GM21360 (cell line): ENCODE data around the gene ATP2B1.
"Not testable (repeated sequence)": the region's sequence is repeated elsewhere in the genome, so short reads cannot be mapped to it uniquely, and the experiment has no call there.

Experiments used
- ATAC-seq: cut with Tn5 transposase; IDR thresholded peaks from one replicate; pipeline ENCODE4 v1.9.1; 2021; ENCODE audit warnings: mild to moderate bottlenecking, moderate library complexity; ENCODE audit not compliant: unreplicated experiment

The ATP2B1 gene

GRCh38 chr12:89708565-89709156 lies at the start of gene ATP2B1:
Gene ATP2B1 (minus strand): TSS chr12:89708838. CDS start chr12:89655886, 52,952 bp downstream.
- ATAC-seq = peak; percentile 61

DNA sequence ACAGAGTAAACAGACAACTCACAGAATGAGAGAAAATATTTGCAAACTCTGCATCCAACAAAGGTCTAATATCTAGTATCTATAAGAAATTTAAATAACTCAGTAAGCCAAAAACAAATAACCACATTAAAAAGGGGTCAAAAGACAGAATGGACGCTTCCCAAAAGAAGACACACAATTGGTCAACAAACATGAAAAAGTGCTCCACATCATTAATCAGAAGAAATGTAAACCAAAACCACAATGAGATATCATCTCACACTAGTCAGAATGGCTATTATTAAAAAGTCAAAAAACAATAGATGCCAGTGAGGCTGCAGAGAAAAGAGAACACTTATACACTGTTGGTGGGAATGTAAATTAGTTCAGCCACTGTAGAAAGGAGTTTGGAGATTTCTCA lies 49.3 kb upstream of the ATP2B1 start:
- not testable (repeated sequence) for ATAC-seq

GRCh38 chr12:89756585-89757398 lies 48.2 kb upstream of the ATP2B1 start:
- ATAC-seq = peak; percentile 96

- ATAC-seq = peak; percentile 9
Measured at GRCh38 chr12:89756194-89756584, 47.6 kb upstream of the ATP2B1 start.

DNA sequence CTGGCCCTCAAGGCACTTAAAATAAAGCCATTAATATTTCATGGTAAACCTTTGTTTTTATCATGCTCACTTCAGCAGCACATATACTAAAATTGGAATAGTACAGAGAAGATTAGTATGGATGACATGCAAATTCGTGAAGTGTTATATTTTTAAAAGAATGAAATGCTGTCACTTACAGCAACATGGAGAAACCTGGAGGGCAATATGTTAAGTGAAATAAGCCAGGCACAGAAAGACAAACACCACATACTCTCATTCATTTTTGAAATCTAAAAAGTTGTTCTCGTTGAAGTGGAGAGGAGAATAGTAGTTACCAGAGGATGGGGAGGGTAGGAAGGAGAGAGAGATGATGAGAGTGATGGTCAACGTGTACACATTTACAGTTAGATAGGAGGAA lies 45.4 kb upstream of the ATP2B1 start:
- ATAC-seq = no peak

DNA sequence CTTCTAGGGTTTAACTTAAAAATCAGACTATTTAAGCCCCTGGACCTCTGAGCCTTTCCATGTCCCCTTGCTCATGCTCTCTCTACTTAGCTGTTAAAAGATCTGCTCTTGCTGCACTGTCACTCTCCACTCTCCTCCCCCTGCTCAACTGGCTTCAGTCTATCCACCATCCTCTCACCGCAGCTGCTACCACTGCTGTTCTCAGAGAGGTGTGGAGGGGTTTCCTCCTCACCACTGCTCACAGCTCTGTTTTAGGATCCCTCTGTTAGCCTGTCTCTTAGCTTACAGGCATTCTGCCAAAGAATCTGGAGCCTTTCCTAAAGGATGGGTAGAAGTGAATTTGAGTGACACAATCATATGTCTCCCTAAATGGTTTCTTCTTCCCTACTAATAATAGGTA lies 43.7 kb upstream of the ATP2B1 start:
- peak; percentile 34 for ATAC-seq

- ATAC-seq = no peak
Measured at GRCh38 chr12:89750389-89751351, 42.0 kb upstream of the ATP2B1 start.

GRCh38 chr12:89748791-89749190 lies 40.2 kb upstream of the ATP2B1 start:
- no peak for ATAC-seq

DNA sequence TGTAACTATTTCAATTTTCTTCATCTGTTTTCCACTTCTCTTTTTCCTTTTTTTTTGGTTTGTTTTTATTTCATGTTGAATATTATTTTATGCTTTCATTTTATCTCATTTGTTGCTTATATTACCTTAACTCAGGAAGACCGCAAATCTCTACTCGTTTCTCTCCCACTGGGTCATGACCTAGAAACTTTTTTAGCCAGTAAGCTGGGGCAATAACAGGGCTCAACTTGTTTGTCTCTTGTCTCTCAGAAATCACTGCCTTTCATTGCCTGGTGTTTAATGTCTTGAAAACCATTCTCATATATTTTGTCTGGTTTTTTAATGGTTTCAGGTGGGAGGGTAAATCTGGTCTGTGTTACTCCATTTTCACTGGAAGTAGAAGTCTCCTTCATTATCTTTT lies 36.6 kb upstream of the ATP2B1 start:
- no peak for ATAC-seq

DNA sequence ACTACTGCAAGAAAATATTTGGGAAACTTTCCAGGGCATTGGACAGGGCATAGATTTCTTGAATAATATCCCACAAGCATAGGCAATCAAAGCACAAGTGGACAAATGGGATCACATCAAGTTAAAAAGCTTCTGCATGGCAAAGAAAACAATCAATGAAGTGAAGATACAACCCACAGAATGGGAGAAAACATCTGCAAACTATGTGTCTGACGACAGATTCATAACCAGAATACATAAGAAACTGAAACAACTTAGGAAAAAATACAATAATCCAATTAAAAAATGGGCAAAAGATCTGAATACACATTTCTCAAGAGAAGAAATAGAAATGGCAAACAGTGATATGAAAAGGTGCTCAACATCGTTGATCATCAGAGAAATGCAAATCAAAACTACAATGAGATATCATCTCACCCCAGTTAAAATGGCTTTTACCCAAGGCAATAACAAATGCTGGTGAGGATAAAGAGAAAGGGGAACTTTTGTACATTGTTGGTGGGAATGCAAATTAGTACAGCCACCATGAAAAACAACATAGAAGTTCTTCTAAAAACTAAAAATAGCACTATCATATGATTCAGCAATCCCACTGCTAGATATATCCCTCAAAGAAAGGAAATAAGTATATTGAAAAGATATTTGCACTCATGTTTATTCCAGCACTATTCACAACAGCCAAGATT lies 33.8 kb upstream of the ATP2B1 start:
- no peak for ATAC-seq

DNA sequence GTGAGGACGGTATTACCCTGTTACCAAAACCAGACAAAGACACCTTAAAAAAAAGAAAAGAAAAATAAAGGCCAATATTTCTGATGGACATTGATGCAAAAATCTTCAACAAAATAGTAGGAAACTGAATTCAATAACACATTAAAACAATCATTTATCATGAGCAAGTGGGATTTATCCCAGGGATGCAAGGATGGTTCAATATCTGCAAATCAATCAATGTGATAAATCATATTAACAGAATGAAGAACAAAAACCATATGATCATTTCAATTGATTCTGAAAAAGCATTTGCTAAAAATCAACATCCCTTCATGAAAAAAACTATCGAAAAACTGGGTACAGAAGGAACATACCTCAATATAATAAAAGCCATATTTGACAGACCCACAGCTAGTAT lies 32.3 kb upstream of the ATP2B1 start:
- ATAC-seq = no peak

- no peak for ATAC-seq
Measured at GRCh38 chr12:89736995-89737394, 28.4 kb upstream of the ATP2B1 start.

DNA sequence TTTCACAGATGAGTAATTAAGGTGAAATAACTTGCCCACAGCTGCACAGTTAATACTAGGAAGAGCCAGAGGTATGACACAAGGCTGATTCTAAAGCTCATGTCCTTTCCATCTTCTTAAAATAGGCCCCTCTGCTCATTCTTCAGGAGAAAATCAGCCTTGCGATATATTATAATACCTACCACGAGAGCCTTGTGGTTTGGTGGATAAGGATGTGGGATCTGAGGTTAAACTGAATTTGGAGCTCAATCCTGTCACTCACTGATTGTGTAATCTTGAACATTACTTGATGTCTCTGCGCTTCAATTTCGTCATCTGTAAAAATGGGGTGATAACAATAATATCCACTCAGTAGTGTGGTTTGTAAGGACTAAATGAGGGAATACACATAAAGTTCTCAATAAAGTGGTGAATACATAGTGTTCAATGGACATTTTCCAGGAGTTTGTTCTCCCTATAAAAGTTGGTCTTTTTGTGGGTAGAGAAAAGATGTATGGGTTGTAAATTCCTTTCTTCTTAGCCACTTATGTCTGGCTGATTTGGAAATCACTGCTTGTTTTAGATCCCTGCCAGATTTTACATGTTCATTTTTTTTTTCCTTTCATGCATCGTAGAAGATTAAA lies 25.1 kb upstream of the ATP2B1 start:
- ATAC-seq = no peak

GRCh38 chr12:89732522-89732921 lies 23.9 kb upstream of the ATP2B1 start:
- ATAC-seq = no peak

DNA sequence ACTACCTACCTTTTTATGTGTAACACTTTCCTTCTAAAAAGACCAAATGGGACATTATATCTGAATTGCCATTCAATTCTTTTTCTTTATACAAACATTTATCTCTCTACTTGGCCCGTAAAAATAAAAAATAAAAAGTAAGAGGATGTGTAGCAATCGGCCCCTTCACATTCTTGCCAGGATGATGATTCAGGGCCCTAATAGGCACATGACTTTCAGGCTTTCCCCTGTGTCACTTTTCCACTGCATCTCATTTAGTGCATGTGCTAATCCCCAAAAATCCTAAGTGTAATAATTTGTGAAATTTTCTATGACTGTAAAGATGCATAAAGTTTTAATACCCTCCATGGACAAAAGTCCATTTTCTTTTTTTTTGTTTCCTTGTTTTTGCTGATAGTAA lies 23.0 kb upstream of the ATP2B1 start:
- no peak for ATAC-seq

DNA sequence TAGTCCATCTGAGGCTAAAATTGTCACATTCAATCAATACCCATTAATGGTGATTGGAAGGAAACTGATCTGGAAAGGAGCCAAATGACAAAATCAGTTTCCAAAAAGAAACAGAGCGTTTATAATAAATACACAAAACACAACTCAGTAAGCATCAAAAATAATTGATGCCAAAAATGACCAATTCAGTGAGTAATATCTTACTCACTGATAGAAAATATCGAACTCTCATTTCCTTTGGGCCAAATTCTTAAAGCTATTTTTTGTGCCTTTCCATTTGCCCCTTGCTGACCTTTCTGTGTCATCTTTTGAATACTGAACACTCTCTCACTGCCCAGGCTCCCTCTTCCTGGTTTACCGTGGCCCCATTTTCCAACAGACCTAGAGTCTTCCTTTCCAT lies 22.5 kb upstream of the ATP2B1 start:
- ATAC-seq = no peak

DNA sequence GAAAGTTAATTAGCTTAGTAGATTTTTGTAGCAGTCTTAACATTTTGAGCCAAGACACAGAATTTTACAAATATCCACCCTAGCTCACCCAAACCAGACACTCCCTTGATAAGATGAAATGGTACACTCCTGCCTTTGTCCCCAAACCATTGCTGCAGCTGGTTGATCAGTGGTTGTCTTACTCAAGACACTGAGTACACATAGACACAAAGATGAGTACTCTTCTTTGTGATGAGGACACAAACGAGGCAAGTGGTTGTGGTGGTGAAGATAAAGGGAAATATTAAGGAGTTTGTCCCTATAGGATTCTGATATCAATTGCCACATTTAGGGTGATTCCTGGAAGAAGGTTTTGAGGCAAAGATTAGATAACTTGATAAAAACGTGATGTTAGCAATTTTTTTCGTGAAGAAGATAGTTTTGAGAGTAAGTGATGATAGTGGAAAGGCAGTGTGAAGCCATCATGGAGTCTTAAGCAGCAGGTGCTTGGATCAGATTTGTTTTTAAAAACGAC lies 21.4 kb upstream of the ATP2B1 start:
- no peak for ATAC-seq

GRCh38 chr12:89723276-89723675 lies 14.6 kb upstream of the ATP2B1 start:
- no peak for ATAC-seq

- ATAC-seq = peak; percentile 97
Measured at GRCh38 chr12:89721291-89721987, 12.8 kb upstream of the ATP2B1 start.
